OCI-LY7 (cell line): ENCODE results near the gene RASAL1.

ENCODE experiments used
- EZH2phosphoT487 ChIP-seq: fragments of 200-600 bp; sonication (generic); IDR thresholded peaks from 2 replicates; pipeline ENCODE4 v1.6.1; 2018; ENCODE audit warnings: low read depth, borderline replicate concordance, mild to moderate bottlenecking, mixed run types, antibody characterized with exemption, low read length, moderate library complexity, mixed read lengths
- TF ChIP-seq, protein P1 (sequence below): fragments of 200-600 bp; sonication (generic); conservative IDR thresholded peaks from 2 replicates; pipeline ENCODE4 v1.5.1; 2014; ENCODE audit warnings: mild to moderate bottlenecking, antibody characterized with exemption, low read length, moderate library complexity, mixed read lengths

DNA sequence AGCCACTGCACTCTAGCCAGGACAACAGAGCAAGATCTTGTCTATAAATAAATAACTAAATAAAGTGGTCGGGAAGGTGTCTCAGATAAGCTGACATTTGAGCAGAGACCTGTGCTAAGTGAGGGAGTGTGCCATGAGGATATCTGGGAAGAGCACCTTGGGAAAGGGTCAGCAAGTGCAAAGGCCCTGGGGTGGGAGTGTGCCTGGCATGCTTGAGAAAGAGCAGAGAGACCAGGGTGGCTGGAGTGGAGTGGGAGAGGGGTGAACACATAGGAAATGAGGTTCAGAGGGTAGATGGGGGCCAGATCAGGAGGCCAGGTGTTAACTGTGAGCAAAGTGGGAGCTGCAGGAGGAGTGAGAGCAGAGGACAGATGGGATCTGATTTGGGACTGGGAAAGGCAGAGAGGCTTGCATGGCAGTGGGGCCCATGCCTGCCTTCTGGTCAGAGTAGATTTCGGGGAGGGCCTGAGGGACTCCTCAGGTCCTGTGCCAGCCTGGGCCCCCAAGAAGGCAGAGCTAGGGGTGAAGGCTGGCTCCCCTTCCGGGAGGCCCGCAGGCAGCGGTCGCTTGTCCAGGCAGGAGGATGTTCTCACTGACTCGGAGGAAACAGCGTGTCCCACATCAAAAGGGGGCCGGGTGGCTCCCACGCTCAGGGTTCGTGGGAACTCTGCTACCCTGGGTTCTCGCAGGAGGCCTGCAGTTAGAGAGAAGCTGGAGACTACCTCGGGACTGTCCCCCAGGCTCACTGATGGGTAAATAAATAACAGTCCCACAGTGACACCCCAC is 46.4 kb downstream of the RASAL1 start:
- TF ChIP-seq, protein P1, sequence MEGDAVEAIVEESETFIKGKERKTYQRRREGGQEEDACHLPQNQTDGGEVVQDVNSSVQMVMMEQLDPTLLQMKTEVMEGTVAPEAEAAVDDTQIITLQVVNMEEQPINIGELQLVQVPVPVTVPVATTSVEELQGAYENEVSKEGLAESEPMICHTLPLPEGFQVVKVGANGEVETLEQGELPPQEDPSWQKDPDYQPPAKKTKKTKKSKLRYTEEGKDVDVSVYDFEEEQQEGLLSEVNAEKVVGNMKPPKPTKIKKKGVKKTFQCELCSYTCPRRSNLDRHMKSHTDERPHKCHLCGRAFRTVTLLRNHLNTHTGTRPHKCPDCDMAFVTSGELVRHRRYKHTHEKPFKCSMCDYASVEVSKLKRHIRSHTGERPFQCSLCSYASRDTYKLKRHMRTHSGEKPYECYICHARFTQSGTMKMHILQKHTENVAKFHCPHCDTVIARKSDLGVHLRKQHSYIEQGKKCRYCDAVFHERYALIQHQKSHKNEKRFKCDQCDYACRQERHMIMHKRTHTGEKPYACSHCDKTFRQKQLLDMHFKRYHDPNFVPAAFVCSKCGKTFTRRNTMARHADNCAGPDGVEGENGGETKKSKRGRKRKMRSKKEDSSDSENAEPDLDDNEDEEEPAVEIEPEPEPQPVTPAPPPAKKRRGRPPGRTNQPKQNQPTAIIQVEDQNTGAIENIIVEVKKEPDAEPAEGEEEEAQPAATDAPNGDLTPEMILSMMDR = no peak
- TF ChIP-seq EZH2phosphoT487 = no peak
